Erythroblast (primary cell): ENCODE measurements around the gene ZNF343.

Experiments
- GATA1 ChIP-seq: IDR thresholded peaks from 2 replicates; pipeline ENCODE4 v1.6.1; 2011; ENCODE audit warnings: low read depth, mild to moderate bottlenecking, control low read depth, low read length, moderate library complexity
- POLR2A ChIP-seq: IDR thresholded peaks from 2 replicates; pipeline ENCODE4 v1.6.1; 2011; ENCODE audit warnings: mild to moderate bottlenecking, low read length

DNA sequence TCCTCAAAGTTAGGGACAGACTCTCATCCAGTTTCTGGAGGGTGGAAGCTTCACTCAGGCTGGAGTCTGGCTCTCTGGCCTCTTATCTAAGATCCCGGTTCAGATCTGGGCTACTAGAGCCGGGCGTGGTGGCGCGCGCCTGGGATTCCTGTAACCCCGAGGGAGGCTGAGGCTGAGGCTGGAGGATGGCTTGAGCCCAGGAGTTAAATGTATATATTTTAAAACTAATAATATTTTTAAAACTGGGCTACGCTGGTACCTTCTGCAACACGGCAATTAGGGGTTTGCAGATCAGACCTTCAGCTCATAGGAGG lies 710 bp upstream of the ZNF343 start:
- TF ChIP-seq POLR2A (no peak), GATA1 (no peak)
